Activated B cell treated with CpG ODN at 0.5 μM for 24 hours (primary cell): Measurements from ENCODE around the gene SLC52A1. TPM values are rescaled to one million over a fixed set of nuclear protein-coding genes. Genes with fewer than 3 reads are reported as not detected.

Source experiments
- ATAC-seq: fragments of 200-7000 bp; cut with Tn5 transposase; one replicate; pipeline ENCODE4 v1.10.0; 2021; ENCODE audit warnings: low read depth, mild to moderate bottlenecking, moderate library complexity
- CTCF ChIA-PET: fragments of 350-600 bp; sonication (Branson Sonifier 250); formaldehyde crosslinking; loops from one replicate; lab custom pipeline; 2021; ENCODE audit warnings: antibody characterized with exemption; lab: Charles Lee
- POLR2A ChIA-PET: fragments of 350-600 bp; sonication (Branson Sonifier 250); formaldehyde crosslinking; loops from one replicate; lab custom pipeline; 2021; ENCODE audit warnings: antibody characterized with exemption; lab: Charles Lee
- DNase-seq: peaks from one replicate; pipeline ENCODE4 v3.0.0; 2022
- H3K27ac Mint-ChIP-seq: one replicate; pipeline ENCODE4 v1.8.0; 2020; ENCODE audit warnings: mixed read lengths
- H3K27me3 Mint-ChIP-seq: one replicate; pipeline ENCODE4 v1.8.0; 2021; ENCODE audit warnings: mixed read lengths
- H3K36me3 Mint-ChIP-seq: one replicate; pipeline ENCODE4 v1.8.0; 2021; ENCODE audit warnings: low read depth, mixed read lengths
- H3K4me1 Mint-ChIP-seq: one replicate; pipeline ENCODE4 v1.8.0; 2021; ENCODE audit warnings: mixed read lengths
- H3K4me3 Mint-ChIP-seq: one replicate; pipeline ENCODE4 v1.8.0; 2020; ENCODE audit warnings: mild to moderate bottlenecking, mixed read lengths
- H3K9me3 Mint-ChIP-seq: one replicate; pipeline ENCODE4 v1.8.0; 2020; ENCODE audit warnings: mixed read lengths
- CTCF ChIP-seq: fragments of 200-600 bp; IDR thresholded peaks from one replicate; pipeline ENCODE4 v1.8.0; 2022; ENCODE audit warnings: antibody characterized with exemption, mild to moderate bottlenecking
- intact Hi-C: fragments of 100-400 bp; cut with micrococcal nuclease; formaldehyde crosslinking; loops from one replicate; pipeline ENCODE4 v1.15.1; 2024
- total RNA-seq: library from RNA; stranded (reverse); gene quantifications from 2 replicates; pipeline ENCODE4 v1.2.3, GENCODE V29; 2022

SLC52A1 gene
- total RNA-seq, 1 donor from 2014 or later = 0.09 TPM

- no peak overlapping the region for H3K27ac Mint-ChIP-seq
These were observed 10.6 kb downstream of the SLC52A1 start for GRCh38 chr17:5024604-5025003.

GRCh38 chr17:5023588-5024147, 11.6 kb downstream of the SLC52A1 start:
- Mint-ChIP-seq H3K9me3 (no peaks in the 10 kb centered on the region), H3K4me3 (no peak overlapping the region), H3K27me3 (no peaks in the 10 kb centered on the region), H3K27ac (no peak overlapping the region), H3K4me1 (peaks cover 8% of the 10 kb centered on the region), H3K36me3 (peaks cover 45% of the 10 kb centered on the region)
- ChIA-PET POLR2A (interaction anchor here (0.5 kb wide), 1 partner anchor 41 kb away, joined by 3 read pairs; no protein-coding TSS in a partner anchor), CTCF (no interaction called here)
- DNase-seq (no peak), ATAC-seq (no peak)
- TF ChIP-seq CTCF = no peak
- intact Hi-C loops = no loop called here

More at GRCh38 chr17:5024604-5025003, 10.6 kb downstream of the SLC52A1 start:
- ChIA-PET CTCF (no interaction called here), POLR2A (no interaction called here)
- DNase-seq (no peak), ATAC-seq (no peak)
- no peak for TF ChIP-seq CTCF
- Mint-ChIP-seq H3K27me3 (no peaks in the 10 kb centered on the region), H3K36me3 (peaks cover 36% of the 10 kb centered on the region), H3K4me1 (peaks cover 2% of the 10 kb centered on the region), H3K9me3 (no peaks in the 10 kb centered on the region), H3K4me3 (no peak overlapping the region)
- intact Hi-C loops = no loop called here

GRCh38 chr17:5022171-5022711, 13.0 kb downstream of the SLC52A1 start:
- intact Hi-C loops = no loop called here
- ChIA-PET POLR2A (no interaction called here), CTCF (no interaction called here)
- no peaks in the 10 kb centered on the region for H3K9me3 Mint-ChIP-seq
- peaks cover 45% of the 10 kb centered on the region for H3K36me3 Mint-ChIP-seq
- DNase-seq (no peak), ATAC-seq (no peak)
- TF ChIP-seq CTCF = no peak
- no peak overlapping the region for H3K27ac Mint-ChIP-seq
- no peak overlapping the region for H3K4me3 Mint-ChIP-seq
- H3K4me1 Mint-ChIP-seq = peaks cover 14% of the 10 kb centered on the region
- no peaks in the 10 kb centered on the region for H3K27me3 Mint-ChIP-seq

- no peak for TF ChIP-seq CTCF
- ATAC-seq (no peak), DNase-seq (no peak)
- Mint-ChIP-seq H3K4me3 (no peak overlapping the region), H3K4me1 (peaks cover 28% of the 10 kb centered on the region), H3K27ac (no peak overlapping the region), H3K27me3 (no peaks in the 10 kb centered on the region), H3K36me3 (peaks cover 48% of the 10 kb centered on the region), H3K9me3 (no peaks in the 10 kb centered on the region)
- POLR2A ChIA-PET = interaction anchor here (1.3 kb wide), 1 partner anchor 23 kb away, joined by 5 read pairs; the partner anchor contains the start of genes INCA1 and KIF1C
- CTCF ChIA-PET = interaction anchor here (2.4 kb wide), 1 partner anchor 41 kb away, joined by 18 read pairs; no protein-coding TSS in a partner anchor
- intact Hi-C loops = no loop called here
These were observed 14.7 kb downstream of the SLC52A1 start for GRCh38 chr17:5020502-5021023.

- DNase-seq (peak; percentile 31), ATAC-seq (peak; percentile 49)
- peaks cover 28% of the 10 kb centered on the region for H3K4me1 Mint-ChIP-seq
- no peak for TF ChIP-seq CTCF
- H3K27ac Mint-ChIP-seq = peak overlapping the region; percentile 32
- H3K4me3 Mint-ChIP-seq = no peak overlapping the region
- H3K36me3 Mint-ChIP-seq = peaks cover 53% of the 10 kb centered on the region
- no peaks in the 10 kb centered on the region for H3K27me3 Mint-ChIP-seq
- CTCF ChIA-PET = interaction anchor here (0.6 to 2.4 kb wide), 5 partner anchors 11 to 110 kb away, joined by 3 to 18 read pairs (median 3); no protein-coding TSS in a partner anchor
- POLR2A ChIA-PET = interaction anchor here (0.5 to 1.3 kb wide), 9 partner anchors 21 to 110 kb away, joined by 3 to 9 read pairs (median 5); partner anchors contain the start of genes INCA1, KIF1C, RNF167 and SLC25A11
- intact Hi-C loops = loop anchor here (1.0 kb wide), 3 partner anchors 12 to 110 kb away; partner anchors contain the start of gene CAMTA2
- H3K9me3 Mint-ChIP-seq = no peaks in the 10 kb centered on the region
These were observed 15.7 kb downstream of the SLC52A1 start for GRCh38 chr17:5019475-5019956.
